ENCODE results near the gene ITPR2.

- TF ChIP-seq CTCF (IDR thresholded peaks at IDR 0.05), result no peak
- TF ChIP-seq POLR2A (IDR thresholded peaks at IDR 0.05), result no peak
Measured at GRCh38 chr12:26828280-26829073, 4.5 kb downstream of the ITPR2 start.

Measured in tibial nerve (tissue), 3 donors.